PC-9 (cell line): ENCODE results near the gene LSM12.

Experiments
- CTCF ChIP-seq: fragments of 200-600 bp; sonication (generic); conservative IDR thresholded peaks from 2 replicates; pipeline ENCODE4 v1.6.1; 2017; ENCODE audit warnings: mixed run types, antibody characterized with exemption, mild to moderate bottlenecking, moderate library complexity
- EZH2 ChIP-seq: fragments of 200-600 bp; sonication (generic); IDR thresholded peaks from 2 replicates; pipeline ENCODE4 v1.8.0; 2017; ENCODE audit warnings: antibody characterized with exemption, low read depth

DNA sequence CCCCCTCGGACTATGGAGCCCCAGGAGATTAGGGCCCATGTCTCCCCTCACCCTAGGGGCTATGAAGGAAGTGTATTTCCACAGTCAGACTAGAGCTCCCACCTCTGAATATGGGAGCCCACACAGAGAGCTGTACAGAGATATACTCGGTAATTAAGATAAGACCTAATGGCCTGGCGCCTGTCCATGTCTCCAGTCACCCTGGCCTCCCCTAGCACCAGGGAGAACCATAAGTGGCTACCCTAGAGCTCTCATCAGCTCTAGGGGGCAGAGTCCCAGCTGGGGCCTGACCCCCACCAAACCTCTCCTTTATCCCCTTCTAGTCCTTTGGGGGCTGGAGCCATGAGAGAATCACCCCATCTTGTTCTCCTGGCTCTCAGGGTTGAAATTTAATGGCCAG lies 54.1 kb downstream of the LSM12 start:
- no peak for TF ChIP-seq CTCF
- TF ChIP-seq EZH2, result no peak
